ENCODE results near the gene PLA2G6.

GRCh38 chr22:38087855-38088254 is 93.8 kb downstream of the PLA2G6 start:
- TF ChIP-seq CTCF (IDR thresholded peaks at IDR 0.05) (no peak), POLR2A (IDR thresholded peaks at IDR 0.05) (no peak)
